H1 (cell line): ENCODE results near the gene PPP1R27. TPM values are rescaled to one million over a fixed set of nuclear protein-coding genes. Genes with fewer than 3 reads are reported as not detected.

Experiments
- CTCF ChIA-PET: fragments of 300-600 bp; sonication (Branson Sonifier 250); formaldehyde crosslinking; loops from one replicate; lab custom pipeline; 2021; ENCODE audit not compliant: partially characterized antibody; lab: Charles Lee
- POLR2A ChIA-PET: fragments of 300-600 bp; sonication (Branson Sonifier 250); formaldehyde crosslinking; loops from one replicate; lab custom pipeline; 2021; ENCODE audit warnings: inconsistent platforms; ENCODE audit not compliant: partially characterized antibody; lab: Charles Lee
- DNase-seq, 2 experiments: peaks; one replicate each; pipeline versions ENCODE4 v3.0.0 to v3.0.0-alpha.2; 2010 to 2022; ENCODE audit warnings: low spot score in 2 of 2, low read depth in 1 of 2, mixed read lengths in 1 of 2
- FAIRE-seq: peaks from 2 replicates; lab custom pipeline; 2011; peaks lifted over from hg19 to GRCh38; lab: Jason Lieb, UNC
- H2AFZ ChIP-seq: 2 replicates; pipeline ENCODE4 v1.8.1; 2012; ENCODE audit warnings: low read length, inconsistent platforms
- H2AK5ac ChIP-seq: 2 replicates; pipeline ENCODE4 v1.6.1; 2013; ENCODE audit warnings: low read depth, low read length
- H2BK120ac ChIP-seq: replicated peaks from 2 replicates; pipeline ENCODE3; 2013; ENCODE audit warnings: low read depth, low read length, inconsistent platforms
- H2BK12ac ChIP-seq: 2 replicates; pipeline ENCODE4 v1.6.1; 2013; ENCODE audit warnings: low read depth, low read length
- H2BK15ac ChIP-seq: 2 replicates; pipeline ENCODE4 v1.6.1; 2013; ENCODE audit warnings: low read length
- H2BK20ac ChIP-seq: 2 replicates; pipeline ENCODE4 v1.6.1; 2013; ENCODE audit warnings: low read length
- H2BK5ac ChIP-seq: 2 replicates; pipeline ENCODE4 v1.6.1; 2013; ENCODE audit warnings: low read depth, low read length
- H3K14ac ChIP-seq: 2 replicates; pipeline ENCODE4 v1.6.1; 2013; ENCODE audit warnings: inconsistent platforms; ENCODE audit not compliant: insufficient read length
- H3K18ac ChIP-seq: 2 replicates; pipeline ENCODE4 v1.6.1; 2013; ENCODE audit warnings: low read length; ENCODE audit errors: extremely low read depth
- H3K23ac ChIP-seq: 2 replicates; pipeline ENCODE4 v1.6.1; 2013; ENCODE audit warnings: inconsistent platforms; ENCODE audit not compliant: insufficient read length
- H3K23me2 ChIP-seq: 2 replicates; pipeline ENCODE4 v1.6.1; 2013; ENCODE audit warnings: low read depth, low read length
- H3K27ac ChIP-seq: 2 replicates; pipeline ENCODE4 v1.6.1; 2011; ENCODE audit warnings: low read depth, low read length, inconsistent platforms
- H3K27me3 ChIP-seq, 4 experiments: replicated peaks in 1 of 4; 1 replicate in 1 of 4; 2 replicates in 3 of 4; pipeline versions ENCODE4 v1.6.1 to v1.8.1; 2011 to 2013; ENCODE audit warnings: low read length in 3 of 4, mild to moderate bottlenecking in 3 of 4, inconsistent platforms in 2 of 4, mixed read lengths in 2 of 4, moderate library complexity in 1 of 4; ENCODE audit not compliant: control insufficient read depth in 3 of 4, insufficient read depth in 3 of 4; ENCODE audit errors: extremely low read depth in 1 of 4
- H3K36me3 ChIP-seq, 4 experiments: 2 replicates each; pipeline versions ENCODE4 v1.6.1 to v1.8.1; 2011 to 2013; ENCODE audit warnings: mild to moderate bottlenecking in 4 of 4, low read length in 3 of 4, moderate library complexity in 2 of 4, control low read depth in 1 of 4, inconsistent platforms in 1 of 4; ENCODE audit not compliant: insufficient read depth in 4 of 4, control insufficient read depth in 2 of 4
- H3K4ac ChIP-seq: replicated peaks from 2 replicates; pipeline ENCODE3; 2013; ENCODE audit warnings: low read length, low read depth, mixed read lengths, inconsistent platforms; ENCODE audit not compliant: insufficient read length
- H3K4me1 ChIP-seq, 4 experiments: replicated peaks in 1 of 4; 1 replicate in 1 of 4; 2 replicates in 3 of 4; pipeline versions ENCODE4 v1.6.1 to v1.8.1; 2011 to 2013; ENCODE audit warnings: low read length in 3 of 4, inconsistent platforms in 2 of 4, mixed read lengths in 1 of 4; ENCODE audit not compliant: insufficient read depth in 4 of 4, control insufficient read depth in 3 of 4
- H3K4me2 ChIP-seq, 2 experiments: 2 replicates each; pipeline versions ENCODE4 v1.6.1 to v1.8.1; 2011 to 2013; ENCODE audit warnings: low read depth in 2 of 2, low read length in 2 of 2, control low read depth in 1 of 2, inconsistent platforms in 1 of 2, mild to moderate bottlenecking in 1 of 2; ENCODE audit not compliant: insufficient read depth in 1 of 2
- H3K4me3 ChIP-seq, 4 experiments: fragments of 200-600, 300-600 bp in 1 of 4; sonication (generic), shearing (Covaris generic), sonication (Bioruptor Twin) in 1 of 4; 2 replicates each; pipeline versions ENCODE4 v1.5.1 to v1.8.1; 2011 to 2016; ENCODE audit warnings: low read length in 4 of 4, low read depth in 3 of 4, control low read depth in 2 of 4, inconsistent platforms in 2 of 4, mild to moderate bottlenecking in 2 of 4, mixed read lengths in 1 of 4, moderate library complexity in 1 of 4; ENCODE audit not compliant: insufficient read depth in 2 of 4; ENCODE audit errors: extremely low read depth in 1 of 4
- H3K56ac ChIP-seq: replicated peaks from 2 replicates; pipeline ENCODE3; 2013; ENCODE audit warnings: low read depth, mild to moderate bottlenecking, mixed read lengths, low read length, inconsistent platforms; ENCODE audit not compliant: insufficient read length
- H3K79me1 ChIP-seq: 2 replicates; pipeline ENCODE4 v1.6.1; 2013; ENCODE audit warnings: low read depth, low read length, control low read depth
- H3K79me2 ChIP-seq, 2 experiments: 2 replicates each; pipeline versions ENCODE4 v1.6.1 to v1.8.1; 2012 to 2013; ENCODE audit warnings: low read length in 2 of 2, mild to moderate bottlenecking in 2 of 2, inconsistent platforms in 1 of 2; ENCODE audit not compliant: insufficient read depth in 2 of 2, control insufficient read depth in 1 of 2
- H3K9ac ChIP-seq, 4 experiments: replicated peaks in 1 of 4; 1 replicate in 1 of 4; 2 replicates in 3 of 4; pipeline versions ENCODE4 v1.6.1 to v1.8.1; 2011 to 2013; ENCODE audit warnings: low read depth in 3 of 4, low read length in 3 of 4, control low read depth in 2 of 4, mild to moderate bottlenecking in 2 of 4, moderate library complexity in 2 of 4, inconsistent platforms in 1 of 4; ENCODE audit errors: extremely low read depth in 1 of 4
- H3K9me3 ChIP-seq, 2 experiments: 2 replicates each; pipeline versions ENCODE4 v1.6.1 to v1.8.1; 2012 to 2013; ENCODE audit warnings: mild to moderate bottlenecking in 2 of 2, moderate library complexity in 2 of 2, control low read depth in 1 of 2, inconsistent platforms in 1 of 2, low read depth in 1 of 2, low read length in 1 of 2, mixed read lengths in 1 of 2; ENCODE audit not compliant: insufficient read depth in 2 of 2
- H4K20me1 ChIP-seq, 2 experiments: replicated peaks in 1 of 2; 2 replicates each; pipeline versions ENCODE3 to v1.8.1; 2011 to 2013; ENCODE audit warnings: inconsistent platforms in 2 of 2, low read length in 2 of 2, mild to moderate bottlenecking in 1 of 2; ENCODE audit not compliant: insufficient read depth in 2 of 2, control insufficient read depth in 1 of 2
- H4K5ac ChIP-seq: 2 replicates; pipeline ENCODE4 v1.6.1; 2013; ENCODE audit warnings: low read length, low read depth, mixed read lengths, inconsistent platforms; ENCODE audit not compliant: insufficient read length
- H4K8ac ChIP-seq: 2 replicates; pipeline ENCODE4 v1.8.0; 2013; ENCODE audit warnings: mild to moderate bottlenecking, moderate library complexity, low read length, inconsistent platforms; ENCODE audit not compliant: insufficient read depth; ENCODE audit errors: extremely low read depth
- H4K91ac ChIP-seq: replicated peaks from 2 replicates; pipeline ENCODE3; 2013; ENCODE audit warnings: low read length, mixed read lengths, inconsistent platforms; ENCODE audit not compliant: insufficient read length
- WGBS, 2 experiments: shearing (Covaris generic) in 1 of 2; methylation state at CpG; one replicate each; pipeline versions ENCODE4 v1.1.6 to v1.1.7; 2013 to 2015; ENCODE audit warnings: low lambda C conversion rate in 2 of 2, mixed read lengths in 2 of 2, inconsistent platforms in 1 of 2, low coverage in 1 of 2, missing lambda C conversion rate in 1 of 2; ENCODE audit not compliant: insufficient replicate concordance in 2 of 2, insufficient coverage in 1 of 2, insufficient read length in 1 of 2; ENCODE audit errors: extremely low coverage in 1 of 2, missing lambda C conversion rate in 1 of 2; 5-methylcytosine and 5-hydroxymethylcytosine counted together
- polyA plus RNA-seq, 7 experiments: library from polyadenylated mRNA; depleted of rRNA in 3 of 7; stranded (reverse) in 5 of 7; unstranded in 2 of 7; fragments of >200 nt in 5 of 7; fragments of 200-250 nt in 2 of 7; gene quantifications; 1 replicate in 5 of 7; 2 replicates in 1 of 7; 4 replicates in 1 of 7; pipeline versions ENCODE4 v1.2.1 to v1.2.3, GENCODE V29; 2011 to 2013; ENCODE audit warnings: missing spikeins in 2 of 7, mixed read lengths in 2 of 7
- total RNA-seq: library from RNA; stranded (reverse); fragmentation: NEBNext Ultra II Directional; extraction: Animal tissue kit (Norgen Biotek cat#: 25700); gene quantifications from 2 replicates; pipeline ENCODE4 v1.2.1, GENCODE V29; 2021

Gene PPP1R27
- total and polyA plus RNA-seq, 2 of the 8 experiments (the other 6 are each of a cell fraction or from before 2014, with no cell fraction given): 0.27 TPM; not detected in 1

GRCh38 chr17:81806461-81807209 lies 28.2 kb downstream of the PPP1R27 start:
- Histone ChIP-seq H3K27me3 (peaks cover 38 to 54% (median 47%) of the 10 kb centered on the region in 4 experiments), H3K14ac (no peak overlapping the region), H3K56ac (no peak overlapping the region), H4K8ac (no peak overlapping the region), H2BK5ac (no peak overlapping the region), H2BK20ac (no peak overlapping the region), H4K91ac (no peak overlapping the region), H3K4me3 (no peak overlapping the region), H3K36me3 (peaks cover 0 to 10% (median 0%) of the 10 kb centered on the region in 4 experiments; a peak in 1 of 8 replicates), H3K23me2 (peaks cover 5% of the 10 kb centered on the region; the same call in 1 of the 2 replicates), H4K20me1 (peaks cover 0 to 1% of the 10 kb centered on the region in 2 experiments), H3K27ac (no peak overlapping the region), H2BK120ac (no peak overlapping the region), H3K9ac (no peak overlapping the region), H3K23ac (no peak overlapping the region), H2BK15ac (no peak overlapping the region), H2AK5ac (no peak overlapping the region), H3K79me1 (no peaks in the 10 kb centered on the region), H2AFZ (no peak overlapping the region), H3K9me3 (no peaks in the 10 kb centered on the region), H3K4me2 (no peak overlapping the region), H3K4me1 (peaks cover 0 to 3% (median 0%) of the 10 kb centered on the region in 4 experiments; a peak in 3 of 7 replicates), H3K4ac (no peak overlapping the region), H3K79me2 (no peaks in the 10 kb centered on the region), H4K5ac (no peak overlapping the region), H2BK12ac (no peak overlapping the region), H3K18ac (no peak overlapping the region)
- DNase-seq (no peak), FAIRE-seq (no peak)
- ChIA-PET CTCF (interaction anchor here (0.5 to 4.5 kb wide), 20 partner anchors 11 to 300 kb away, joined by 3 to 19 read pairs (median 4); no protein-coding TSS in a partner anchor), POLR2A (interaction anchor here (0.7 to 2.7 kb wide), 11 partner anchors 8 to 172 kb away, joined by 3 to 6 read pairs (median 4); partner anchors contain the start of gene MRPL12)
- WGBS, 2 experiments: 66% methylated on average over 13 of the region's 23 CpGs; no CpG with 5 or more reads in 1 of the 2 experiments
